Vagina (tissue), 2 donors: ENCODE measurements around the gene ENKUR. TPM values are rescaled to one million over a fixed set of nuclear protein-coding genes. Genes with fewer than 3 reads are reported as not detected.

Experiments
- DNase-seq, 2 donors: peaks; one replicate each; pipeline ENCODE4 v3.0.0-alpha.2; 2017; ENCODE audit errors: extremely low spot score in 2 of 2
- H3K27ac ChIP-seq: fragments of 200-600 bp; sonication (generic); one replicate; pipeline ENCODE4 v1.5.1; 2019
- H3K27me3 ChIP-seq: fragments of 200-600 bp; sonication (generic); one replicate; pipeline ENCODE4 v1.5.1; 2019
- H3K36me3 ChIP-seq, 2 donors: fragments of 200-600 bp; sonication (generic); one replicate each; pipeline ENCODE4 v1.5.1; 2017 to 2019
- H3K4me1 ChIP-seq: fragments of 200-600 bp; sonication (generic); one replicate; pipeline ENCODE4 v1.5.1; 2019
- H3K4me3 ChIP-seq, 2 donors: fragments of 200-600 bp; sonication (generic); 1 replicate in 1 of 2; 2 replicates in 1 of 2; pipeline ENCODE4 v1.5.1; 2016 to 2019
- H3K9me3 ChIP-seq: fragments of 200-600 bp; sonication (generic); one replicate; pipeline ENCODE4 v1.5.1; 2019
- CTCF ChIP-seq, 3 experiments: fragments of 450-650 bp in 2 of 3; fragments of 200-600 bp in 1 of 3; sonication (generic) in 1 of 3; IDR thresholded peaks; one replicate each; pipeline ENCODE4 v1.5.1; 2017 to 2019; ENCODE audit warnings: antibody characterized with exemption in 3 of 3, mild to moderate bottlenecking in 2 of 3, moderate library complexity in 2 of 3
- POLR2A ChIP-seq, 2 donors: fragments of 450-650 bp; IDR thresholded peaks; one replicate each; pipeline ENCODE4 v1.6.1; 2017; ENCODE audit warnings: antibody characterized with exemption in 2 of 2, mild to moderate bottlenecking in 2 of 2, moderate library complexity in 2 of 2
- POLR2AphosphoS5 ChIP-seq, 2 donors: sonication (generic); formaldehyde crosslinking; IDR thresholded peaks; one replicate each; pipeline ENCODE4 v1.9.0; 2017; ENCODE audit warnings: antibody characterized with exemption in 2 of 2, mild to moderate bottlenecking in 2 of 2, low read depth in 1 of 2; ENCODE audit not compliant: insufficient read depth in 1 of 2
- intact Hi-C: fragments of 100-400 bp; cut with DNase I; formaldehyde crosslinking; loops from one replicate; pipeline ENCODE4 v1.15.1; 2023
- total RNA-seq: library from RNA; depleted of rRNA; stranded (reverse); fragments of >200 nt; gene quantifications from one replicate; pipeline ENCODE4 v1.2.3, GENCODE V29; 2016

The ENKUR gene
- total RNA-seq, 1 donor from 2014 or later: not detected

DNA sequence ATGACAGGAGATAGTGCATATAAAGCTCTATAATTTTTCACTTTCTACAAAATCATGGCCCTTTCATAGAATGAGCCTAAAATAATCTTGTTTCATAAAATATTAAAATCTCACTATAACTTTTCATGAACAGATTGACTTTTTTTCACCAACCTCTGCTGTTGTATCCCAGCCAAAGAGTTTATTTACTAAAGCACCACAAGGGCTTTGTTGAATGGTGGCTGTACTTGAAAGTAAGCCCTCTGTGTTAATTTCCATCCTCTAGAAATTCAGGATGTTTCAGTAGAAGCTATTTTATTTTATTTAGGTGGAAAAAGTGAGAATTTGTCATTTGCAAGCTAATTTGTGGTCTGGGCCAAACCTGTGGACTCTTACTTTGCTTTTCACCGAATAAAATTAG, 30.7 kb upstream of the ENKUR start:
- Histone ChIP-seq H3K4me1 (peaks cover 5% of the 10 kb centered on the region), H3K4me3 (no peak overlapping the region), H3K27me3 (no peaks in the 10 kb centered on the region), H3K9me3 (no peaks in the 10 kb centered on the region), H3K36me3 (no peaks in the 10 kb centered on the region), H3K27ac (no peak overlapping the region)
- DNase-seq: no peak
- intact Hi-C loops: no loop called here
- no peak for TF ChIP-seq CTCF (IDR thresholded peaks at IDR 0.05)
- no peak for TF ChIP-seq POLR2AphosphoS5 (IDR thresholded peaks at IDR 0.05; ENCODE audit: insufficient read depth in 1 of 2, low read depth in 1 of 2)
- TF ChIP-seq POLR2A (IDR thresholded peaks at IDR 0.05): no peak

GRCh38 chr10:25039531-25039930, 23.6 kb upstream of the ENKUR start:
- Histone ChIP-seq H3K27ac (no peak overlapping the region), H3K36me3 (no peaks in the 10 kb centered on the region), H3K4me3 (no peak overlapping the region), H3K4me1 (no peaks in the 10 kb centered on the region), H3K27me3 (no peaks in the 10 kb centered on the region), H3K9me3 (no peaks in the 10 kb centered on the region)
- intact Hi-C loops: no loop called here
- DNase-seq: no peak
- TF ChIP-seq POLR2AphosphoS5 (IDR thresholded peaks at IDR 0.05; ENCODE audit: insufficient read depth in 1 of 2, low read depth in 1 of 2) (no peak), CTCF (IDR thresholded peaks at IDR 0.05) (no peak), POLR2A (IDR thresholded peaks at IDR 0.05) (no peak)

DNA sequence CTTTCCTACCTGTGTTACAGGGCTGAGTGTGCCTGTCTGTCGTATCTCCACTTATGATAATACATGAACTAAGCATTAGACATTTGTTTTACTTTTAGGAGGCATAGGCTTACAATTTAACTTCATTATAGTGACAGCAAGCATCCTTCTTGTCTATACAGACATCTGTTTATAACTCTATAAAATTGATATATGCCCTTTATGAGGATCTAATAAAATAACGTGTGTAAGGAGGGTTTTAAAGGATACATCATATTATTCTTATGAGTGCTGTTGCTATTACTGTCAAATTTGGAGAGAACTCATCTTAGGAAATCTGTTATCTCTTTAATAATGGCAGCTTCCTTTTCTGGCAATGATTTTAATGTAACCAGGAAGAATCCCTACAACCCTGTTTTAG, 22.4 kb upstream of the ENKUR start:
- intact Hi-C loops: no loop called here
- H3K4me1 ChIP-seq: no peaks in the 10 kb centered on the region
- no peak for DNase-seq
- H3K27me3 ChIP-seq: no peaks in the 10 kb centered on the region
- no peak for TF ChIP-seq POLR2AphosphoS5 (IDR thresholded peaks at IDR 0.05; ENCODE audit: insufficient read depth in 1 of 2, low read depth in 1 of 2)
- no peak for TF ChIP-seq POLR2A (IDR thresholded peaks at IDR 0.05)
- no peak for TF ChIP-seq CTCF (IDR thresholded peaks at IDR 0.05)
- H3K36me3 ChIP-seq: no peaks in the 10 kb centered on the region
- no peak overlapping the region for H3K4me3 ChIP-seq
- no peaks in the 10 kb centered on the region for H3K9me3 ChIP-seq
- H3K27ac ChIP-seq: no peak overlapping the region

- Histone ChIP-seq H3K9me3 (no peaks in the 10 kb centered on the region), H3K27ac (no peak overlapping the region), H3K27me3 (no peaks in the 10 kb centered on the region), H3K36me3 (no peaks in the 10 kb centered on the region), H3K4me3 (no peak overlapping the region), H3K4me1 (no peaks in the 10 kb centered on the region)
- DNase-seq: no peak
- intact Hi-C loops: loop anchor here (1.0 kb wide), 1 partner anchor 30 kb away; no protein-coding TSS in a partner anchor
- no peak for TF ChIP-seq CTCF (IDR thresholded peaks at IDR 0.05)
- TF ChIP-seq POLR2A (IDR thresholded peaks at IDR 0.05): no peak
- TF ChIP-seq POLR2AphosphoS5 (IDR thresholded peaks at IDR 0.05; ENCODE audit: insufficient read depth in 1 of 2, low read depth in 1 of 2): no peak
Measured at GRCh38 chr10:25036381-25036780, 20.4 kb upstream of the ENKUR start.

- Histone ChIP-seq H3K4me3 (no peak overlapping the region), H3K36me3 (no peaks in the 10 kb centered on the region), H3K27me3 (no peaks in the 10 kb centered on the region), H3K27ac (no peak overlapping the region), H3K4me1 (no peaks in the 10 kb centered on the region), H3K9me3 (no peaks in the 10 kb centered on the region)
- intact Hi-C loops: no loop called here
- DNase-seq: no peak
- TF ChIP-seq POLR2A (IDR thresholded peaks at IDR 0.05) (no peak), POLR2AphosphoS5 (IDR thresholded peaks at IDR 0.05; ENCODE audit: insufficient read depth in 1 of 2, low read depth in 1 of 2) (no peak), CTCF (IDR thresholded peaks at IDR 0.05) (no peak)
Measured at GRCh38 chr10:25029519-25029918, 13.6 kb upstream of the ENKUR start.
